Fibroblast of skin of right quadriceps (primary cell): Measurements from ENCODE around the gene ZNF254.
"Not testable (repeated sequence)": the region's sequence is repeated elsewhere in the genome, so short reads cannot be mapped to it uniquely, and the experiment has no call there.

Source experiments
- DNase-seq: peaks from one replicate; pipeline ENCODE4 v3.0.0-alpha.2; 2013

ZNF254 gene

GRCh38 chr19:24073807-24074206 lies 13.2 kb upstream of the ZNF254 start:
- DNase-seq, result no peak

- peak; percentile 32 for DNase-seq
These were observed 12.1 kb upstream of the ZNF254 start for GRCh38 chr19:24074720-24075454.

GRCh38 chr19:24075530-24075929 lies 11.5 kb upstream of the ZNF254 start:
- DNase-seq, result not testable (repeated sequence)

- DNase-seq, result no peak
These were observed 8.3 kb upstream of the ZNF254 start for GRCh38 chr19:24078680-24079079.

GRCh38 chr19:24081056-24081455 lies 5.9 kb upstream of the ZNF254 start:
- no peak for DNase-seq

- DNase-seq, result no peak
These were observed 11.4 kb downstream of the ZNF254 start for GRCh38 chr19:24098359-24098758.

- DNase-seq, result no peak
These were observed 12.8 kb downstream of the ZNF254 start for GRCh38 chr19:24099829-24100228.

GRCh38 chr19:24100597-24100996 lies 13.6 kb downstream of the ZNF254 start:
- not testable (repeated sequence) for DNase-seq

- DNase-seq, result no peak
These were observed 14.6 kb downstream of the ZNF254 start for GRCh38 chr19:24101459-24102115.

- DNase-seq, result no peak
These were observed 40.6 kb downstream of the ZNF254 start for GRCh38 chr19:24127601-24128000.

GRCh38 chr19:24140099-24140498 lies 53.1 kb downstream of the ZNF254 start:
- DNase-seq, result peak; percentile 25

GRCh38 chr19:24140591-24140990 lies 53.6 kb downstream of the ZNF254 start:
- DNase-seq, result no peak

- no peak for DNase-seq
These were observed 54.6 kb downstream of the ZNF254 start for GRCh38 chr19:24141612-24142011.

GRCh38 chr19:24142771-24143170 lies 55.8 kb downstream of the ZNF254 start:
- DNase-seq, result no peak

GRCh38 chr19:24159707-24160106 lies 72.7 kb downstream of the ZNF254 start:
- no peak for DNase-seq

GRCh38 chr19:24166055-24166454 lies 79.1 kb downstream of the ZNF254 start:
- DNase-seq, result no peak

- DNase-seq, result no peak
These were observed 86.9 kb downstream of the ZNF254 start for GRCh38 chr19:24173882-24174281.

GRCh38 chr19:24177686-24178085 lies 90.7 kb downstream of the ZNF254 start:
- DNase-seq, result no peak

- no peak for DNase-seq
These were observed 91.2 kb downstream of the ZNF254 start for GRCh38 chr19:24178207-24178606.
